ENCODE data around the gene USB1.

Gene USB1

GRCh38 chr16:58049232-58050185 lies 48.3 kb downstream of the USB1 start:
- no peak for DNase-seq

DNA sequence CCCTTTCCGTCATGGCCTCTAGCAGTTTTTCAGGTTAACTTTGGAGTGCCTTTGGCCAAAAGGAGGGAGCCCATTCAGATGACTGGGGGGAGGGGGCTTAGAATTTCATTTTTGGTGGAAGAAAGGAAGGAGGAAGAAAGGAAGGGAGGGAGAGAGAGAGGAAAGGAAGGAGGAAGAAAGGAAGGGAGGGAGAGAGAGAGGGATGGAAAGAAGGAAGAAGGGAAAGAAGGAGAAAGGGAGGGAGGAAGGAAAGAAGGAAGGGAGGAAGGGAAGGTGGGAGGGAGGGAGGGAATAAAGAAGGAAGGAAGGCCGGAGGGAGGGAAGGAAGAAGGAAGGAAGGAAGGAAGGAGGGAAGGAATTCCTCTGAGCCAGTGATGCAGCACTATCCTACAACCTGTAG lies 50.1 kb downstream of the USB1 start:
- no peak for DNase-seq

DNA sequence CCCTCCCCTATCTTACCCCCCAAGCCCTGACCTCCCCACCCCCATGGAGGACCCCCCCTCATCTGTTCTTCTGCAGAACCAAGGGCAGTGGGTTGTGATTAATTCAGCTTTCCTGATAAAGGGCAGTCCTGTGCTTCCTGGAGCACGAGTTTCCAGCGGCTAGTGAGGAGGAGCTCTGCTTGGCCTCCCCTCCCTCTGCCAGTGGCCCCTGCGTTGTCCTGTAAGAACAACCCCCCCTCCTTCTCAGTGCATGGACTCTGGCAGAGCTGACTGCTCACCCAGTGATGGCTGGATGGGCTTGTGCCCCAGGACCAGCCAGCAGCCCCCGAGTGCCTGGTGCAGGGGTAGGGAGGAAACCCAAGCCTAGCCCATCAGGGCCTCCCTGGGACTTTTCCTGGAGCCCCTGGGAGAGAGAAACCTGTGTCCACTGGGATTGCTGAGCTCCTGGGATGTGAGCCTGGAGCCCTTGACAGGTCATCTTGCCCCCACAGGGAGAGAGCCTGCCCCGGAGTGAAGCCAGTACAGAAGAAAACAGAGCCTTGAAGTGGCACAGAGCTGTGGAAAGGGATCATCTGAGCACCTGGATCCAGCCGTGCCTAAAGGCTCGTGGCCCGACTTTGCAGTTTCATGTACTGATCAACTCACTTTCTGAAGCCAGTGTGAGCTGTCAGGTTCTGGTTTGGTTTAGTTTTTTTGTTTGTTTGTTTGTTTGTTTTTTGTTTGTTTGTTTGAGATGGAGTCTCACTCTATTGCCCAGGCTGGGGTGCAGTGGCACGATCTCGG lies 50.8 kb downstream of the USB1 start:
- no peak for DNase-seq

GRCh38 chr16:58053682-58054005 lies 52.4 kb downstream of the USB1 start:
- no peak for DNase-seq

- no peak for DNase-seq
These were observed 53.1 kb downstream of the USB1 start for GRCh38 chr16:58054289-58054688.

GRCh38 chr16:58056580-58056979 lies 55.4 kb downstream of the USB1 start:
- no peak for DNase-seq

DNA sequence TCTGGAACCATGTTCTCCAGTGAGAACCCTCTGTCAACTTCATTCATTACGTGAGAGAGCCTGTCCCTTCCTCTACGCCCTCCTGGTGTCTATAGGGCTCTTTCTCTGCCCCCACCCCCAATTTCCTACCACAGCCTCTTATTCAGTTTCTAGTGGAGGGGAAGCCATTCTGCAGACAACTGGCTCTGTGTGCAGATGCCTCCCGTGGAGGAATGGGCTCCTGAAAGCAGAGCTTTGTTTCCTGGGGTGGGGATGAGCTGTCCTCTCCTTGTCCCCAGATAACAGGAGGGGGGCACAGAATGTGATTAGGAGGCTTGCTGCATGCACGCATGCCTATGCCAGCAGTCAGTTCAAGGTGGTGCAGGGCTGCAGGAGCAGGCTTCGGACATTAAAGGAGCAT lies 55.9 kb downstream of the USB1 start:
- no peak for DNase-seq

DNA sequence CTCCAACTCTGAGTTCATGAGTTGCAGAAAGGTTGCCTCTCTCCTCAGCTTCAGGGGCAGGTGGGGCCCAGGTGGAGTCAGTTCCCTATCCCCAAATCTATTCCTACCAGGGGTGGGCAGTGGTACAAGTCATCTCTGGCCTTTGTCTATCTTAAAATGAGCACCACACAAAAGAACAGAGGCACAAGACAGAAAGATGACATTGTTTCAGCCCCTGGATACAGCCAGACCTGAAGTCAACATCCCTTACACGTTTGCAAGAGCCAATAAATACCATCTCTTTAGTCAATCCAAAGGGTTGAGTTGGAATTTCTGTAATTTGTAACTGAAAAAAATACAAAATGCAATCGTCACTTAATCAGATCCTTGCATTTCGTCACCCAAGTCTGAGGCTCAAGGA lies 56.6 kb downstream of the USB1 start:
- DNase-seq: no peak

- DNase-seq: no peak
These were observed 61.6 kb downstream of the USB1 start for GRCh38 chr16:58062821-58063220.

GRCh38 chr16:58063377-58064076 lies 62.3 kb downstream of the USB1 start:
- DNase-seq: no peak

- no peak for DNase-seq
These were observed 69.4 kb downstream of the USB1 start for GRCh38 chr16:58070585-58070984.
